WTC11 (cell line): ENCODE measurements around the gene PERP. TPM values are rescaled to one million over a fixed set of nuclear protein-coding genes. Genes with fewer than 3 reads are reported as not detected.
A peak's percentile ranks its signal among the peaks of the same experiment; 100 is the strongest.

Experiments
- ATAC-seq: fragments of 200-7000 bp; cut with Tn5 transposase; 2 replicates; pipeline ENCODE4 v1.10.0; 2021; ENCODE audit warnings: mild to moderate bottlenecking, moderate library complexity
- CTCF ChIA-PET: fragments of 300-600 bp; sonication (Branson Sonifier 250); formaldehyde crosslinking; loops from one replicate; lab custom pipeline; 2021; ENCODE audit warnings: antibody characterized with exemption; lab: Charles Lee
- POLR2A ChIA-PET: fragments of 350-600 bp; sonication (Branson Sonifier 250); formaldehyde crosslinking; loops from one replicate; lab custom pipeline; 2021; ENCODE audit warnings: antibody characterized with exemption; lab: Charles Lee
- DNase-seq: peaks from one replicate; pipeline ENCODE4 v3.0.0; 2021; ENCODE audit warnings: low spot score
- H3K27ac Mint-ChIP-seq: 2 replicates; pipeline ENCODE4 v1.8.0; 2021; ENCODE audit warnings: mixed read lengths
- H3K27me3 Mint-ChIP-seq: 2 replicates; pipeline ENCODE4 v1.8.0; 2021; ENCODE audit warnings: low read depth, mild to moderate bottlenecking, moderate library complexity, mixed read lengths
- H3K36me3 Mint-ChIP-seq: 2 replicates; pipeline ENCODE4 v1.8.0; 2021; ENCODE audit warnings: mixed read lengths
- H3K4me1 Mint-ChIP-seq: 2 replicates; pipeline ENCODE4 v1.8.0; 2022; ENCODE audit warnings: mixed read lengths
- H3K4me3 Mint-ChIP-seq: 2 replicates; pipeline ENCODE4 v1.8.0; 2021; ENCODE audit warnings: mild to moderate bottlenecking, moderate library complexity, mixed read lengths
- H3K9me3 Mint-ChIP-seq: 2 replicates; pipeline ENCODE4 v1.8.0; 2021; ENCODE audit warnings: mixed read lengths
- ARID4B ChIP-seq: sonication (generic); formaldehyde crosslinking; IDR thresholded peaks from 2 replicates; pipeline ENCODE4 v1.8.0; 2023; ENCODE audit warnings: missing genetic modification reagents, mild to moderate bottlenecking, borderline replicate concordance
- ATF6 ChIP-seq: sonication (generic); formaldehyde crosslinking; IDR thresholded peaks from 2 replicates; pipeline ENCODE4 v1.8.1; 2023; ENCODE audit warnings: mild to moderate bottlenecking, missing genetic modification reagents
- CREM ChIP-seq: sonication (generic); formaldehyde crosslinking; IDR thresholded peaks from 2 replicates; pipeline ENCODE4 v1.8.1; 2022; ENCODE audit warnings: mild to moderate bottlenecking, missing genetic modification reagents, moderate library complexity
- E2F4 ChIP-seq: sonication (generic); formaldehyde crosslinking; IDR thresholded peaks from 2 replicates; pipeline ENCODE4 v1.8.1; 2022; ENCODE audit warnings: low read depth, mild to moderate bottlenecking, moderate library complexity, missing genetic modification reagents, borderline replicate concordance
- E2F5 ChIP-seq: sonication (generic); formaldehyde crosslinking; IDR thresholded peaks from 2 replicates; pipeline ENCODE4 v1.8.1; 2022; ENCODE audit warnings: mild to moderate bottlenecking, moderate library complexity, missing genetic modification reagents
- ETV6 ChIP-seq: sonication (generic); formaldehyde crosslinking; IDR thresholded peaks from 2 replicates; pipeline ENCODE4 v1.8.1; 2022; ENCODE audit warnings: mild to moderate bottlenecking, missing genetic modification reagents
- FOXJ3 ChIP-seq: sonication (generic); formaldehyde crosslinking; IDR thresholded peaks from 2 replicates; pipeline ENCODE4 v1.9.0; 2021; ENCODE audit warnings: missing genetic modification reagents, mild to moderate bottlenecking, borderline replicate concordance
- HMGXB4 ChIP-seq: sonication (generic); formaldehyde crosslinking; IDR thresholded peaks from 2 replicates; pipeline ENCODE4 v1.8.1; 2023; ENCODE audit warnings: mild to moderate bottlenecking, moderate library complexity, missing genetic modification reagents
- JAZF1 ChIP-seq: fragments of 250-450 bp; sonication (Bioruptor Pico); IDR thresholded peaks from 2 replicates; pipeline ENCODE4 v1.9.0; 2021; ENCODE audit warnings: moderate library complexity, mild to moderate bottlenecking, inconsistent platforms
- NFE2L1 ChIP-seq: sonication (generic); formaldehyde crosslinking; IDR thresholded peaks from 2 replicates; pipeline ENCODE4 v1.8.1; 2023; ENCODE audit warnings: missing genetic modification reagents
- SP1 ChIP-seq: sonication (generic); formaldehyde crosslinking; conservative IDR thresholded peaks from 2 replicates; pipeline ENCODE4 v1.8.1; 2022; ENCODE audit warnings: missing genetic modification reagents
- ZBTB21 ChIP-seq: sonication (generic); formaldehyde crosslinking; IDR thresholded peaks from 2 replicates; pipeline ENCODE4 v1.8.1; 2023; ENCODE audit warnings: mild to moderate bottlenecking, missing genetic modification reagents, borderline replicate concordance
- ZNF317 ChIP-seq: sonication (generic); formaldehyde crosslinking; IDR thresholded peaks from 2 replicates; pipeline ENCODE4 v1.8.1; 2023; ENCODE audit warnings: low read depth, mild to moderate bottlenecking, moderate library complexity, missing genetic modification reagents, borderline replicate concordance
- ZNF532 ChIP-seq: fragments of 250-450 bp; sonication (Bioruptor Pico); IDR thresholded peaks from 2 replicates; pipeline ENCODE4 v1.9.0; 2021; ENCODE audit warnings: mild to moderate bottlenecking, borderline replicate concordance
- total RNA-seq: library from RNA; stranded (reverse); gene quantifications from 3 replicates; pipeline ENCODE4 v1.2.3, GENCODE V29; 2021

PERP gene
- total RNA-seq, 1 experiment from 2014 or later, result 26.9 TPM

- TF ChIP-seq JAZF1 (CRISPR knock-in tag) (no peak), ARID4B (no peak), ATF6 (CRISPR knock-in tag) (no peak), ZNF532 (CRISPR knock-in tag) (no peak), ZNF317 (CRISPR knock-in tag) (no peak), ZBTB21 (CRISPR knock-in tag) (no peak), CREM (no peak), FOXJ3 (CRISPR knock-in tag) (no peak)
These were observed 548 bp downstream of the PERP start (continued) for GRCh38 chr6:138106665-138107077.

GRCh38 chr6:138105880-138106664 lies 1.1 kb downstream of the PERP start:
- Mint-ChIP-seq H3K9me3 (no peaks in the 10 kb centered on the region), H3K27me3 (peaks cover 6% of the 10 kb centered on the region), H3K36me3 (no peaks in the 10 kb centered on the region; the same call in 1 of the 2 replicates), H3K4me1 (peaks cover 25% of the 10 kb centered on the region), H3K4me3 (peak overlapping the region; percentile 90), H3K27ac (peak overlapping the region; percentile 81)
- peak; percentile 69 for ATAC-seq
- ChIA-PET CTCF (interaction anchor here (1.1 to 3.0 kb wide), 10 partner anchors 9 to 482 kb away, joined by 3 to 30 read pairs (median 5); partner anchors contain the start of gene HEBP2), POLR2A (interaction anchor here (0.6 to 1.6 kb wide), 3 partner anchors 42 to 298 kb away, joined by 3 to 4 read pairs (median 4); partner anchors contain the start of gene HEBP2)
- DNase-seq, result peak; percentile 40
- no peak for TF ChIP-seq HMGXB4 (CRISPR knock-in tag)
- no peak for TF ChIP-seq E2F4
- TF ChIP-seq NFE2L1 (CRISPR knock-in tag), result peak; percentile 46; the same call in 1 of the 2 replicates
- peak; percentile 66 for TF ChIP-seq ETV6 (CRISPR knock-in tag)
- 0 out of 2 replicates have a peak, but pooled peaks have one; percentile 51 for TF ChIP-seq SP1 (CRISPR knock-in tag)
- no peak for TF ChIP-seq ZNF532 (CRISPR knock-in tag)
- 0 out of 2 replicates have a peak, but pooled peaks have one; percentile 37 for TF ChIP-seq E2F5 (CRISPR knock-in tag)
